ENCODE data around the gene BFSP2. TPM values are rescaled to one million over a fixed set of nuclear protein-coding genes. Genes with fewer than 3 reads are reported as not detected.

The BFSP2 gene
- total RNA-seq, 2 donors from 2014 or later = not detected

DNA sequence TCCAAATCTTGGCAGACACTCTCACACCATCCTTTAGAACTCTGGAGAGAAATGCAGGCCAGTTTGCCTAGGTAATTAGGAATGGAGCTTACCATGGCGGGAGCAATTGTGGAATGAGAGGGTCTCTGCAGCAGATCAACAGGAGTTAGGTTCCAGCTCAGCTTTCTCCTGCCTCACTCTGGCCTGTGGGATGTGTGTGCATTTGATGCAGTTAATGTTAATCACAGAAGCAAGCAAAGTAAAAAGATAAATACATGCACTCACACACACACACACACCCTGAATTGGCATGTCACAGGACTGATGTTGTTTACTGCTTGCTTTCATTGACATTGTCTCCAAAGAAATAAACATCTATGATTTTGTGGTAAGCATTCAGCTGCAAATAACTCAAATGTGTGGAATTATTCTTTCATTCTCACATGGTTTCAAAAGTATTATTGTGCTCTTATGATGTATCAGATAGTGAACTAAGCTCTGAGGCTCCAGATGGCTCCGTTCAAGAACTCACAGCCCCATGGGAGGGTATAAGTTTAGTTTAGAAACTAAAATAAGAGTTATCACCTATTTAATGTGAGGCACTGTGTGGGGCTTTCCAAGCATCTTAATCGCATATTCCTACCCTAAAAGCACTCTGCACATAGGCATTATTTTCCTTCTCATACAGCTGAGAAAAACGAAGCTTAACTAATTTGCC lies 31.3 kb upstream of the BFSP2 start:
- H3K9me3 ChIP-seq = no peaks in the 10 kb centered on the region
- no peak for DNase-seq
- intact Hi-C loops (cut with DNase I) = no loop called here

DNA sequence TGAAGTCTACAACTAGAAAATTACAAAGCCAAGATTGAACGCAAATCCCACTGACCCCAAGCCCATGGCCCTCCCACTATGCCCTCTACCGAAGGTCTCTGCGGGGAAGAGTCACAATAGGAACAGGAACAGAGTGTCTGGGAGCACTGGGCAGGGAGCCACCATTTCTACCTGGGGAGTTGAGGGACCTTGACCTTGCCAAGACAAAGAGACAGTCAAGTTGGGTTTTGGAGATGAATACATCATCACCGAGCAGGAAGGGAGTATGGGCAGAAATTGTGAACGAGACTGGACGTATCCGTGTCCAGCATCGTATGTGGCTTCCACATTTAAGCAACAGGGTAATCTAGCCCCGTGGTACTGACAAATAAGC lies 30.8 kb upstream of the BFSP2 start:
- intact Hi-C loops (cut with DNase I) = no loop called here
- H3K4me1 ChIP-seq = no peaks in the 10 kb centered on the region
- TF ChIP-seq, protein P1, sequence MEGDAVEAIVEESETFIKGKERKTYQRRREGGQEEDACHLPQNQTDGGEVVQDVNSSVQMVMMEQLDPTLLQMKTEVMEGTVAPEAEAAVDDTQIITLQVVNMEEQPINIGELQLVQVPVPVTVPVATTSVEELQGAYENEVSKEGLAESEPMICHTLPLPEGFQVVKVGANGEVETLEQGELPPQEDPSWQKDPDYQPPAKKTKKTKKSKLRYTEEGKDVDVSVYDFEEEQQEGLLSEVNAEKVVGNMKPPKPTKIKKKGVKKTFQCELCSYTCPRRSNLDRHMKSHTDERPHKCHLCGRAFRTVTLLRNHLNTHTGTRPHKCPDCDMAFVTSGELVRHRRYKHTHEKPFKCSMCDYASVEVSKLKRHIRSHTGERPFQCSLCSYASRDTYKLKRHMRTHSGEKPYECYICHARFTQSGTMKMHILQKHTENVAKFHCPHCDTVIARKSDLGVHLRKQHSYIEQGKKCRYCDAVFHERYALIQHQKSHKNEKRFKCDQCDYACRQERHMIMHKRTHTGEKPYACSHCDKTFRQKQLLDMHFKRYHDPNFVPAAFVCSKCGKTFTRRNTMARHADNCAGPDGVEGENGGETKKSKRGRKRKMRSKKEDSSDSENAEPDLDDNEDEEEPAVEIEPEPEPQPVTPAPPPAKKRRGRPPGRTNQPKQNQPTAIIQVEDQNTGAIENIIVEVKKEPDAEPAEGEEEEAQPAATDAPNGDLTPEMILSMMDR (IDR thresholded peaks at IDR 0.05) = no peak
- TF ChIP-seq POLR2A (IDR thresholded peaks at IDR 0.05) = no peak
- no peaks in the 10 kb centered on the region for H3K36me3 ChIP-seq (replicated peaks in 1 of 2; ENCODE audit: insufficient read depth in 1 of 2, low read depth in 2 of 2)
- H3K27ac ChIP-seq = no peak overlapping the region
- H3K9me3 ChIP-seq = no peaks in the 10 kb centered on the region
- 81 to 84% methylated on average over 9 of the region's 9 CpGs for WGBS, 2 donors
- DNase-seq = no peak
- H3K27me3 ChIP-seq = no peaks in the 10 kb centered on the region
- no peak overlapping the region for H3K4me3 ChIP-seq
- ATAC-seq = no peak

More for the DNA sequence above, 31.3 kb upstream of the BFSP2 start:
- H3K36me3 ChIP-seq (replicated peaks in 1 of 2; ENCODE audit: insufficient read depth in 1 of 2, low read depth in 2 of 2) = no peaks in the 10 kb centered on the region
- no peaks in the 10 kb centered on the region for H3K27me3 ChIP-seq
- no peak overlapping the region for H3K27ac ChIP-seq
- WGBS, 2 donors = 54 to 72% methylated on average over 3 to 4 of the region's 4 CpGs
- TF ChIP-seq, protein P1 (IDR thresholded peaks at IDR 0.05) = no peak
- no peak for TF ChIP-seq POLR2A (IDR thresholded peaks at IDR 0.05)
- no peaks in the 10 kb centered on the region for H3K4me1 ChIP-seq
- no peak for ATAC-seq
- H3K4me3 ChIP-seq = no peak overlapping the region

DNA sequence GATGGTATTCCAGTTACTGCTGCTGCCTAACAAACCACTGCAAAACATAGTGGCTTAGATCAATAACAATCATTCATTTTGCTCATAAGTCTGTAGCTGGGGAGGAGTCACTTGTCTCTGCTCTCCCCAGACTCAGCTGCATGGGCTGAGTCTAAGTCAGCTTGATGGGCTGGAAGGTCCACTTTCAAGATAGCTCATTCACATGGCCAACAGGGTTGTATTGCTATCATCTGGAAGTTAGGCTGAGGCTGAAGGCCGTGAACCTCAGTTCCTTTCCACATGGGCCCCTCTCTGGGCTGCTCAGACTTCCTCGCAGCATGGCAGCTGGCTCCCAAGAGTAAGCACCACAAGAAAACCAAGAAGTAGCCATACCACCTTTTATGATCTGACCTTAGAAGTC lies 28.7 kb upstream of the BFSP2 start:
- DNase-seq = no peak
- ATAC-seq = no peak
- Histone ChIP-seq H3K9me3 (no peaks in the 10 kb centered on the region), H3K27ac (no peak overlapping the region), H3K36me3 (replicated peaks in 1 of 2; ENCODE audit: insufficient read depth in 1 of 2, low read depth in 2 of 2) (no peaks in the 10 kb centered on the region), H3K4me3 (no peak overlapping the region), H3K27me3 (no peaks in the 10 kb centered on the region), H3K4me1 (no peaks in the 10 kb centered on the region)
- TF ChIP-seq, protein P1 (IDR thresholded peaks at IDR 0.05) = no peak
- TF ChIP-seq POLR2A (IDR thresholded peaks at IDR 0.05) = no peak
- intact Hi-C loops (cut with DNase I) = no loop called here
- 83 to 92% methylated on average over 2 of the region's 2 CpGs for WGBS, 2 donors

GRCh38 chr3:133371676-133372075 lies 28.2 kb upstream of the BFSP2 start:
- DNase-seq (no peak), ATAC-seq (no peak)
- Histone ChIP-seq H3K4me3 (no peak overlapping the region), H3K9me3 (no peaks in the 10 kb centered on the region), H3K4me1 (no peaks in the 10 kb centered on the region), H3K27ac (no peak overlapping the region), H3K27me3 (no peaks in the 10 kb centered on the region), H3K36me3 (replicated peaks in 1 of 2; ENCODE audit: insufficient read depth in 1 of 2, low read depth in 2 of 2) (no peaks in the 10 kb centered on the region)
- TF ChIP-seq, protein P1 (IDR thresholded peaks at IDR 0.05) = no peak
- TF ChIP-seq POLR2A (IDR thresholded peaks at IDR 0.05) = no peak
- WGBS, 2 donors = 86 to 93% methylated on average over 1 of the region's 1 CpG
- intact Hi-C loops (cut with DNase I) = no loop called here
